ENCODE results near the gene STK17A.

Gene STK17A

GRCh38 chr7:43582503-43583423 lies at the start of gene STK17A:
Gene STK17A, plus strand, starts transcription at chr7:43583108. Its CDS starts 136 bp downstream, at chr7:43583244.
- in situ Hi-C loops (cut with HindIII; ENCODE audit: low sequenced_read_pairs), result no loop called here
- TF ChIP-seq CTCF (IDR thresholded peaks at IDR 0.05; ENCODE audit: low read depth, low read length), result peak; percentile 99
- peak; percentile 92 for DNase-seq (ENCODE audit: low read depth, low spot score)
- peak within 1 kb of the TSS; percentile 94 for H3K4me3 ChIP-seq (ENCODE audit: low read depth, low read length)

- H3K4me3 ChIP-seq (ENCODE audit: low read depth, low read length), result no peak overlapping the region
- in situ Hi-C loops (cut with HindIII; ENCODE audit: low sequenced_read_pairs), result no loop called here
- DNase-seq (ENCODE audit: low read depth, low spot score), result peak; percentile 63
- TF ChIP-seq CTCF (IDR thresholded peaks at IDR 0.05; ENCODE audit: low read depth, low read length), result no peak
These were observed 49.0 kb upstream of the STK17A start for GRCh38 chr7:43533801-43534479.

GRCh38 chr7:43535031-43535451 lies 47.9 kb upstream of the STK17A start:
- DNase-seq (ENCODE audit: low read depth, low spot score), result peak; percentile 86
- no peak for TF ChIP-seq CTCF (IDR thresholded peaks at IDR 0.05; ENCODE audit: low read depth, low read length)
- in situ Hi-C loops (cut with HindIII; ENCODE audit: low sequenced_read_pairs), result no loop called here
- H3K4me3 ChIP-seq (ENCODE audit: low read depth, low read length), result no peak overlapping the region

GRCh38 chr7:43535810-43536585 lies 46.9 kb upstream of the STK17A start:
- DNase-seq (ENCODE audit: low read depth, low spot score), result peak; percentile 94
- no peak overlapping the region for H3K4me3 ChIP-seq (ENCODE audit: low read depth, low read length)
- TF ChIP-seq CTCF (IDR thresholded peaks at IDR 0.05; ENCODE audit: low read depth, low read length), result no peak
- in situ Hi-C loops (cut with HindIII; ENCODE audit: low sequenced_read_pairs), result no loop called here

GRCh38 chr7:43536773-43537172 lies 46.1 kb upstream of the STK17A start:
- DNase-seq (ENCODE audit: low read depth, low spot score), result no peak
- in situ Hi-C loops (cut with HindIII; ENCODE audit: low sequenced_read_pairs), result no loop called here
- no peak overlapping the region for H3K4me3 ChIP-seq (ENCODE audit: low read depth, low read length)
- TF ChIP-seq CTCF (IDR thresholded peaks at IDR 0.05; ENCODE audit: low read depth, low read length), result no peak

- no peak for TF ChIP-seq CTCF (IDR thresholded peaks at IDR 0.05; ENCODE audit: low read depth, low read length)
- in situ Hi-C loops (cut with HindIII; ENCODE audit: low sequenced_read_pairs), result no loop called here
- DNase-seq (ENCODE audit: low read depth, low spot score), result peak; percentile 29
- no peak overlapping the region for H3K4me3 ChIP-seq (ENCODE audit: low read depth, low read length)
These were observed 45.0 kb upstream of the STK17A start for GRCh38 chr7:43537765-43538403.
